GM12872 (cell line): ENCODE results near the gene FBXL2.

Experiments used
- TF ChIP-seq, protein P1 (sequence below): IDR thresholded peaks from 3 replicates; pipeline ENCODE4 v1.5.1; 2011; ENCODE audit warnings: low read depth, mild to moderate bottlenecking, low read length, moderate library complexity; ENCODE audit not compliant: insufficient read depth

Gene FBXL2, protein sequence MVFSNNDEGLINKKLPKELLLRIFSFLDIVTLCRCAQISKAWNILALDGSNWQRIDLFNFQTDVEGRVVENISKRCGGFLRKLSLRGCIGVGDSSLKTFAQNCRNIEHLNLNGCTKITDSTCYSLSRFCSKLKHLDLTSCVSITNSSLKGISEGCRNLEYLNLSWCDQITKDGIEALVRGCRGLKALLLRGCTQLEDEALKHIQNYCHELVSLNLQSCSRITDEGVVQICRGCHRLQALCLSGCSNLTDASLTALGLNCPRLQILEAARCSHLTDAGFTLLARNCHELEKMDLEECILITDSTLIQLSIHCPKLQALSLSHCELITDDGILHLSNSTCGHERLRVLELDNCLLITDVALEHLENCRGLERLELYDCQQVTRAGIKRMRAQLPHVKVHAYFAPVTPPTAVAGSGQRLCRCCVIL

DNA sequence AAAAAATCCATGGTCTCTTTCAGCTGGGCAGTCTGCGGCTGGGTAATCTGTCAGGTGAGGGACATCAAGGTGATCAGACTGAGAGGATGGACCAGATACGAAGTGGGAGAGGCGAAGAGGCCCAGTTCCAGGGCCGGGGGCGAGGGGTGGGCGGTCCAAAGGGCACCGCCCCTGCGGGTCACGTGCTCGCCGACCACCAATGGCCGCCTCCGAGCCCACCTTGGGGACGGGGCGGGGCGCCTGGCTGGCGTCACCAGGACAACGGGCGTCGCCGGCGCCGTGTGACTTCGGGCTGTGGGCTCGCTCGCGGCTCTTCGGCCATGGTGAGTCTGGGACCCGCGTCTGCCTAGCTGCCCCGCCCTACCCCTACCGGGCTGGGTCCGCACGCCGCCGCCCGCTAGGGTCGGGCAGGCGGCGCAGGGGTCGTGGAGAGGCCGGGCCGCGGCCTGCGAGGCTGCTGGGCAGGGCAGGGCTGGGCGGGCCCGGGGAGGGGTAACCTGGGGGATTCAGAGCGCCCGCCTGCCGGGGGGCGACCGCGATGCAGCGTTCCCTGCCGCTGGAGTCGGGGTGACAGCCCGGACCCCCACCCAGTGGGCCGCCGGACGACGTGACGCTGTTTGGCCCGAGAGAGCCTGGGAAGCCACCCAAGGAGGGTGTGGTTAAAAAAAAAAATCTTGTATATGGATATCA lies at the start of gene FBXL2:
Gene FBXL2, plus strand, starts transcription at position 250 of the 690 bp plus-strand sequence. Its CDS starts 71 bp downstream, at position 321.
- TF ChIP-seq, protein P1, sequence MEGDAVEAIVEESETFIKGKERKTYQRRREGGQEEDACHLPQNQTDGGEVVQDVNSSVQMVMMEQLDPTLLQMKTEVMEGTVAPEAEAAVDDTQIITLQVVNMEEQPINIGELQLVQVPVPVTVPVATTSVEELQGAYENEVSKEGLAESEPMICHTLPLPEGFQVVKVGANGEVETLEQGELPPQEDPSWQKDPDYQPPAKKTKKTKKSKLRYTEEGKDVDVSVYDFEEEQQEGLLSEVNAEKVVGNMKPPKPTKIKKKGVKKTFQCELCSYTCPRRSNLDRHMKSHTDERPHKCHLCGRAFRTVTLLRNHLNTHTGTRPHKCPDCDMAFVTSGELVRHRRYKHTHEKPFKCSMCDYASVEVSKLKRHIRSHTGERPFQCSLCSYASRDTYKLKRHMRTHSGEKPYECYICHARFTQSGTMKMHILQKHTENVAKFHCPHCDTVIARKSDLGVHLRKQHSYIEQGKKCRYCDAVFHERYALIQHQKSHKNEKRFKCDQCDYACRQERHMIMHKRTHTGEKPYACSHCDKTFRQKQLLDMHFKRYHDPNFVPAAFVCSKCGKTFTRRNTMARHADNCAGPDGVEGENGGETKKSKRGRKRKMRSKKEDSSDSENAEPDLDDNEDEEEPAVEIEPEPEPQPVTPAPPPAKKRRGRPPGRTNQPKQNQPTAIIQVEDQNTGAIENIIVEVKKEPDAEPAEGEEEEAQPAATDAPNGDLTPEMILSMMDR: no peak

DNA sequence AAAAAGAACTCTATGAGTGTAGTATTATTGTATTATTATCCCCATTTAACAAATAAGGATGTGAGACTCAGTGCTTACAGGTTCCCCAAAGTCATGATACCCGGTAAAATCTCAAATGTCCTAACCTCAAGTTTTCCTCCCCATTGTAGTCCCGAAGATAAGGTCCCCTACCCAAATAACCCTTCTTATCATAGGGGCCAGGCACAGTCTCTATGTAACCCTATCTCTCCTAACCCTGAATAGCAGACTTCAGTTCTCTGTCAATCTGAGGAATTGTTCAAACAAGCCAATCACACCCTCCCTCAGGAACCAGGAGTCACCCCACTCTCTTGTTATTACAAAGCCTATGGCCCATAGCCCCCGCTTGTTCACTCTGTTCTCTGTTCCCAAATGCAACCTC lies 48.2 kb upstream of the FBXL2 start:
- TF ChIP-seq, protein P1: no peak

DNA sequence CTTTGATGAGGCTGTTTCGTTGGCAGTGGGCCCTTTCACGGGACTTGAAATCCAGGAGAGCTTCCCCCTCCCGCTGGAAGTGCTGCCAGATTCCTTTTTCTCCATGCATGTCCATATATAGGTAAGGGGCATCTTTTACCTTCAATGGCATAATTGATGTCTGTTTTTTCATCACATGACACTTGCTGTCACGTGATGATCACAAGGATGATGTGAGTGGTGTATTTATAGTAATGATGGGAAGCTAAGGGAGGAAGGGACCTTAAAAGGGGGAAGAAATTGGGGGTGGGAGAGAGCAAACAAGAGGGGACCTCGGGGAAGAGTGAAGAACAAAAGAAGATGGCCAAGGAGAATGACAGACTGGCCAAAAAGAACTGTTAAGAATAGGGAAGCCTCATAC lies 47.3 kb upstream of the FBXL2 start:
- TF ChIP-seq, protein P1: no peak

DNA sequence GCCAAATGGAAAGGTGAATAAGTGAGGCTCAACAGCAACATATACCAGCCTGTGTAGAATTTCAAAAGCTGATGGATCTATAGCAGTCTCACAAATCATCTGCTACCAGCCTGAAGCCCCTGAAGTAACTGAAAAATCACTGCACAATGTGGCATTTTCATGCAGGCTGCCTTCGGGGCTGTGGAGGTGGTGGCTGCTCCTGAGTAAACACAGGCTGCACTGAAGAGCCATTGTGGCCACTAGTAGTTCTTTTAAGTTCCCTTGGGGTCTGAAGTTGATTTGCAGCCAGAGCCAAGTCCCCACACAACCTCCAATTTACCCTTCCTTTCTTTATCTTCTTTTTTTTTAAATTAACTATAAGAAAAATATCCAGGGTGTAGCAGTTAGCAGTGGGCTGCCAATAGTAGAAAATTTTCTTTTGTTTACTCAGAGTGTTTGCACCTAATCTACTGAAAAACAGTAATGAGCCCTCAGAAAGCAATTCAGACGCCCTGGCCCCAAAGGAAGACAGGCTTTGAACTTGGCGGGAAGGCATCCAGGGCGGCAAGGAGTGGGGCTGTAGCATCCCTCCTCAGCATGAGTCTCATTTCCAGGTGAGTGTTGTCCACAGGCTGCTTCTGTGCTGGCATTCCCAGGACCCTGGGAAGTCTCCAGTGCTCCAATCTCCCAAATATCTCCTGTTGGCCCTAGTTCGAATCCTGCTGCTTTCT lies 45.3 kb upstream of the FBXL2 start:
- TF ChIP-seq, protein P1: no peak

DNA sequence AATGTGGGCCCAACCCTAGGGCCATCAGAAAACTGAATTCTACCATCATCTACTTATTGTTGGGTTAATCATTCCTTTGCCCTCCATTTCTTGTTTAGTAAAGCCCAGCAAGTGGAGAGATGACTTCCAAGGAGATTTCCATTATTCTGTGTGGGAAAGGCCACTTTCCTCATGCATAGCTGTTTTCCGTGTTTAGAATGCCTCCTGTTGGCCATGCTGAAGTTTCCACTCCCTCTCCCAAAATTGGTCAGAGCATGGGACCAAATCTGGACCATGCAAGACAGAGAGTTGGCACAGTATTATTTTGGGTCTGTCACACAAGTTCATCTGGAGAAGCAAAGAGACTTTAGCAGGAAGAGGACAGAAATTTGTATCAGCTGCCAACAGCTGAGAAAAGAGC lies 43.4 kb upstream of the FBXL2 start:
- TF ChIP-seq, protein P1: no peak

DNA sequence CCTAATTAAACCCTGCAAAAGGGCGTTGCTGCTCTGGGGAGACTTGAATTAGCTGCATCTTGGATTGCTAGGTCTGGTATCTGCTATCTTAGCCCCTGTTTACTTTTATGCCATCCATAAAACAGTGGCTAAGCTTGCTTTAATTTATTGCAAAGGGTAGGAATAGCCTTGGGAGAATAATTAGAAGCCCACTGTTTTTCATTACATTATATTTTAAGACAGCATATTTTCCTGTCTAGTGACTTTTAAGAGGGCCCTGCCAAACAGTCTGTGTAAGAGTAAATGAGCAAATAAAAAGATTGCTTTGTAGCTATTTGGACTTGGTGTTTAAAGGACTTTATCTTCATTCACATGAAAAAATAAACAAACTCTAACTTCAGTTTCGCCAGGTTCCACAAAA lies 41.2 kb upstream of the FBXL2 start:
- TF ChIP-seq, protein P1: no peak

DNA sequence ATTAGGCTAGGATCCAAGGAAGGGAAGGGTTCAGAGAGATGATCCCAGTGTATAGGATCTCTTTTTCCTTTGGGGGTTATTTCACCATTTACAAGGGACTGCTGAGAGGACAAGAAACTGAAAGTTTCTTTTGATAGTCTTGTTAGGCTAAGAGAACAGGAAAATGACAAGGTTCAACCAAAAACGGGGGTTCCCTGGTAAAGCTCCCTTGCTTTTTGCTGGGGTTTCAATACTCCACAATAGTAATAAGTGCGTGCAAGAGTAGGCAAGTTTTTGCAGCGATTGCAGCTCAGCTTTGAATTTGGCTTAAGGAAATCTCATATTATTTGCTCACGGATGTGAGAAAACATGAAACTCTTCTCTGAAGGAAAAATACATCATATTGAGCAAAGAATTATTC lies 39.8 kb upstream of the FBXL2 start:
- TF ChIP-seq, protein P1: no peak
